ENCODE results near the gene RNF34.

- no peak for TF ChIP-seq MAX (IDR thresholded peaks at IDR 0.05)
- TF ChIP-seq FOXM1 (IDR thresholded peaks at IDR 0.05; ENCODE audit: borderline replicate concordance, low read depth), result no peak
- TF ChIP-seq CREB1 (IDR thresholded peaks at IDR 0.05; ENCODE audit: low read depth), result no peak
- no peak for TF ChIP-seq CEBPB (IDR thresholded peaks at IDR 0.05)
- no peak for TF ChIP-seq EP300 (IDR thresholded peaks at IDR 0.05; ENCODE audit: borderline replicate concordance)
- no peak for TF ChIP-seq RAD21 (IDR thresholded peaks at IDR 0.05; ENCODE audit: low read depth)
- TF ChIP-seq TEAD4 (IDR thresholded peaks at IDR 0.05), result no peak
- TF ChIP-seq YY1 (IDR thresholded peaks at IDR 0.05; ENCODE audit: low read depth), result no peak
- TF ChIP-seq, protein P1, sequence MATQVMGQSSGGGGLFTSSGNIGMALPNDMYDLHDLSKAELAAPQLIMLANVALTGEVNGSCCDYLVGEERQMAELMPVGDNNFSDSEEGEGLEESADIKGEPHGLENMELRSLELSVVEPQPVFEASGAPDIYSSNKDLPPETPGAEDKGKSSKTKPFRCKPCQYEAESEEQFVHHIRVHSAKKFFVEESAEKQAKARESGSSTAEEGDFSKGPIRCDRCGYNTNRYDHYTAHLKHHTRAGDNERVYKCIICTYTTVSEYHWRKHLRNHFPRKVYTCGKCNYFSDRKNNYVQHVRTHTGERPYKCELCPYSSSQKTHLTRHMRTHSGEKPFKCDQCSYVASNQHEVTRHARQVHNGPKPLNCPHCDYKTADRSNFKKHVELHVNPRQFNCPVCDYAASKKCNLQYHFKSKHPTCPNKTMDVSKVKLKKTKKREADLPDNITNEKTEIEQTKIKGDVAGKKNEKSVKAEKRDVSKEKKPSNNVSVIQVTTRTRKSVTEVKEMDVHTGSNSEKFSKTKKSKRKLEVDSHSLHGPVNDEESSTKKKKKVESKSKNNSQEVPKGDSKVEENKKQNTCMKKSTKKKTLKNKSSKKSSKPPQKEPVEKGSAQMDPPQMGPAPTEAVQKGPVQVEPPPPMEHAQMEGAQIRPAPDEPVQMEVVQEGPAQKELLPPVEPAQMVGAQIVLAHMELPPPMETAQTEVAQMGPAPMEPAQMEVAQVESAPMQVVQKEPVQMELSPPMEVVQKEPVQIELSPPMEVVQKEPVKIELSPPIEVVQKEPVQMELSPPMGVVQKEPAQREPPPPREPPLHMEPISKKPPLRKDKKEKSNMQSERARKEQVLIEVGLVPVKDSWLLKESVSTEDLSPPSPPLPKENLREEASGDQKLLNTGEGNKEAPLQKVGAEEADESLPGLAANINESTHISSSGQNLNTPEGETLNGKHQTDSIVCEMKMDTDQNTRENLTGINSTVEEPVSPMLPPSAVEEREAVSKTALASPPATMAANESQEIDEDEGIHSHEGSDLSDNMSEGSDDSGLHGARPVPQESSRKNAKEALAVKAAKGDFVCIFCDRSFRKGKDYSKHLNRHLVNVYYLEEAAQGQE (IDR thresholded peaks at IDR 0.05; ENCODE audit: low read depth), result no peak
- TF ChIP-seq NFIC (IDR thresholded peaks at IDR 0.05), result no peak
- TF ChIP-seq ZBTB7A (IDR thresholded peaks at IDR 0.05; ENCODE audit: low read depth), result no peak
- no peak for TF ChIP-seq EGR1 (IDR thresholded peaks at IDR 0.05)
Observed at GRCh38 chr12:121438905-121439304, 39.0 kb downstream of the RNF34 start.

Data from Ishikawa (cell line).